ENCODE data around the gene PTPRD. TPM values are rescaled to one million over a fixed set of nuclear protein-coding genes. Genes with fewer than 3 reads are reported as not detected.

Gene PTPRD
- total RNA-seq, 1 experiment from 2014 or later: 32.5 TPM

DNA sequence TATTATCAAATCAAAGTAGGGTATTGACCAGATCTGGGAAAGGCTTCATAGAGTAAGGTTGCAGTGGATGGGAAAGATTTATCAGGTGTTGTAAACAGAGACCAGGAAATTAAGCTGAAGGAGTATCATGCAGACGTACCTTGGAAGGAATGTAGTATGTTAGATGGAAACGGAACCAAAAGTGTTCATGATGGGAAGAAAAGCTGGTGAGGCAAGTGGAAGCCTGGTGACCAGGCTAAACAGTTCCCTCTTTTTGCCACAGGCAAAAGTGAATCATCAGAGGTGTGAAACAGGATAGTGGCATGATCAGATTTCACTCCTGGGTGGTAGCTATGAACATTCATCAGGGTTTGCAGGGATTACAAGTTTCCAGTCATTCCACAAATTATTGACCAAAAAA lies 2033.1 kb downstream of the PTPRD start:
- H3K14ac ChIP-seq (ENCODE audit: insufficient read depth, low read length): no peak overlapping the region
- H2BK20ac ChIP-seq (ENCODE audit: low read depth, low read length, poor library complexity, severe bottlenecking): no peak overlapping the region
- no peaks in the 10 kb centered on the region for H3K79me1 ChIP-seq (ENCODE audit: insufficient read depth, low read depth, low read length, poor library complexity, severe bottlenecking)
- no peak overlapping the region for H3K4me2 ChIP-seq (ENCODE audit: insufficient read depth, insufficient read length, low read length)
- H3K23ac ChIP-seq (ENCODE audit: insufficient read length, low read depth, low read length): no peak overlapping the region
- no peak overlapping the region for H2BK5ac ChIP-seq (ENCODE audit: insufficient read length, low read length)
- H2BK12ac ChIP-seq (ENCODE audit: insufficient read length, low read depth, low read length): no peak overlapping the region
- H4K5ac ChIP-seq (ENCODE audit: insufficient read length, low read depth, low read length): no peak overlapping the region
- H2AFZ ChIP-seq (ENCODE audit: low read length): no peak overlapping the region
- no peak overlapping the region for H3K18ac ChIP-seq (ENCODE audit: insufficient read length, low read depth, low read length)
- no peak overlapping the region for H4K8ac ChIP-seq (replicated peaks; ENCODE audit: insufficient read length, low read depth, low read length)
- DNase-seq: no peak
- no peaks in the 10 kb centered on the region for H3K4me1 ChIP-seq (ENCODE audit: insufficient read depth, low read length)
- no peak overlapping the region for H3K9ac ChIP-seq (ENCODE audit: extremely low read depth, insufficient read length, low read length)
- no peak overlapping the region for H4K91ac ChIP-seq (ENCODE audit: insufficient read length, low read depth, low read length)
- H3K4ac ChIP-seq (ENCODE audit: low read depth, low read length): no peak overlapping the region
- no peak overlapping the region for H3K56ac ChIP-seq (ENCODE audit: insufficient read length, low read depth, low read length)
- H2BK15ac ChIP-seq (ENCODE audit: low read depth, low read length): no peak overlapping the region
- H3K23me2 ChIP-seq (ENCODE audit: insufficient read length, low read depth, low read length, poor library complexity, severe bottlenecking): no peaks in the 10 kb centered on the region
- H4K20me1 ChIP-seq (ENCODE audit: control insufficient read depth, insufficient read depth, insufficient read length): no peaks in the 10 kb centered on the region
- no peak overlapping the region for H3K27ac ChIP-seq (ENCODE audit: insufficient read length, low read depth, low read length)
- Mint-ChIP-seq H3K9me3 (peaks cover 17 to 20% of the 10 kb centered on the region in 2 experiments), H3K27ac (peak overlapping the region in 1 of 3 experiments; percentile 4; a peak in 1 of 7 replicates), H3K36me3 (ENCODE audit: insufficient read depth in 1 of 3, low read depth in 3 of 3) (peaks cover 5 to 24% (median 12%) of the 10 kb centered on the region in 3 experiments), H3K4me3 (no peak overlapping the region), H3K27me3 (ENCODE audit: low read depth) (no peaks in the 10 kb centered on the region), H3K4me1 (no peaks in the 10 kb centered on the region)
- no peak overlapping the region for H2BK120ac ChIP-seq (ENCODE audit: low read depth, low read length, poor library complexity, severe bottlenecking)
- H2AK5ac ChIP-seq (ENCODE audit: insufficient read length, low read length): no peak overlapping the region
- no peaks in the 10 kb centered on the region for H3K79me2 ChIP-seq (ENCODE audit: insufficient read depth, low read length)
- no peak overlapping the region for H3T11ph ChIP-seq (ENCODE audit: low read length)
- H3K9me3 ChIP-seq (ENCODE audit: control insufficient read depth, low read depth, low read length): no peaks in the 10 kb centered on the region
- no peaks in the 10 kb centered on the region for H3K27me3 ChIP-seq (ENCODE audit: insufficient read depth, low read length)
- TF ChIP-seq, protein P1, sequence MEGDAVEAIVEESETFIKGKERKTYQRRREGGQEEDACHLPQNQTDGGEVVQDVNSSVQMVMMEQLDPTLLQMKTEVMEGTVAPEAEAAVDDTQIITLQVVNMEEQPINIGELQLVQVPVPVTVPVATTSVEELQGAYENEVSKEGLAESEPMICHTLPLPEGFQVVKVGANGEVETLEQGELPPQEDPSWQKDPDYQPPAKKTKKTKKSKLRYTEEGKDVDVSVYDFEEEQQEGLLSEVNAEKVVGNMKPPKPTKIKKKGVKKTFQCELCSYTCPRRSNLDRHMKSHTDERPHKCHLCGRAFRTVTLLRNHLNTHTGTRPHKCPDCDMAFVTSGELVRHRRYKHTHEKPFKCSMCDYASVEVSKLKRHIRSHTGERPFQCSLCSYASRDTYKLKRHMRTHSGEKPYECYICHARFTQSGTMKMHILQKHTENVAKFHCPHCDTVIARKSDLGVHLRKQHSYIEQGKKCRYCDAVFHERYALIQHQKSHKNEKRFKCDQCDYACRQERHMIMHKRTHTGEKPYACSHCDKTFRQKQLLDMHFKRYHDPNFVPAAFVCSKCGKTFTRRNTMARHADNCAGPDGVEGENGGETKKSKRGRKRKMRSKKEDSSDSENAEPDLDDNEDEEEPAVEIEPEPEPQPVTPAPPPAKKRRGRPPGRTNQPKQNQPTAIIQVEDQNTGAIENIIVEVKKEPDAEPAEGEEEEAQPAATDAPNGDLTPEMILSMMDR (conservative IDR thresholded peaks at IDR 0.05): no peak
- no CpG with 5 or more reads among the region's 2 CpGs for WGBS (ENCODE audit: extremely low coverage, insufficient read length, low lambda C conversion rate)

Data from H9 (cell line).